Measurements from ENCODE around the gene BTG1. TPM values are rescaled to one million over a fixed set of nuclear protein-coding genes. Genes with fewer than 3 reads are reported as not detected.

The BTG1 gene, protein sequence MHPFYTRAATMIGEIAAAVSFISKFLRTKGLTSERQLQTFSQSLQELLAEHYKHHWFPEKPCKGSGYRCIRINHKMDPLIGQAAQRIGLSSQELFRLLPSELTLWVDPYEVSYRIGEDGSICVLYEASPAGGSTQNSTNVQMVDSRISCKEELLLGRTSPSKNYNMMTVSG
- polyA plus RNA-seq (ENCODE audit: insufficient read depth in 1 of 5, insufficient read length in 5 of 5, low replicate concordance in 1 of 5) = 100 to 1,000 TPM; 216 to 328 (median 258) TPM
- long read RNA-seq, donor 1, full-length matches to known transcripts = 338 of 338 reads
- long read RNA-seq, donor 1, partial matches to known transcripts = 0 of 338 reads
- long read RNA-seq, donor 1, other reads (novel, unspliced or antisense) = 0 of 338 reads
- long read RNA-seq, donor 2, full-length matches to known transcripts = 157 of 157 reads
- long read RNA-seq, donor 2, partial matches to known transcripts = 0 of 157 reads
- long read RNA-seq, donor 2, other reads (novel, unspliced or antisense) = 0 of 157 reads
- long read RNA-seq, donor 3, full-length matches to known transcripts = 185 of 185 reads
- long read RNA-seq, donor 3, partial matches to known transcripts = 0 of 185 reads
- long read RNA-seq, donor 3, other reads (novel, unspliced or antisense) = 0 of 185 reads
- long read RNA-seq, donor 4, full-length matches to known transcripts = 237 of 237 reads
- long read RNA-seq, donor 4, partial matches to known transcripts = 0 of 237 reads
- long read RNA-seq, donor 4, other reads (novel, unspliced or antisense) = 0 of 237 reads
- long read RNA-seq, donor 5, full-length matches to known transcripts = 222 of 222 reads
- long read RNA-seq, donor 5, partial matches to known transcripts = 0 of 222 reads
- long read RNA-seq, donor 5, other reads (novel, unspliced or antisense) = 0 of 222 reads
- long read RNA-seq, donor 6, full-length matches to known transcripts = 280 of 280 reads
- long read RNA-seq, donor 6, partial matches to known transcripts = 0 of 280 reads
- long read RNA-seq, donor 6, other reads (novel, unspliced or antisense) = 0 of 280 reads
- long read RNA-seq, donor 7, full-length matches to known transcripts = 89 of 89 reads
- long read RNA-seq, donor 7, partial matches to known transcripts = 0 of 89 reads
- long read RNA-seq, donor 7, other reads (novel, unspliced or antisense) = 0 of 89 reads
- long read RNA-seq, donor 8, full-length matches to known transcripts = 104 of 104 reads
- long read RNA-seq, donor 8, partial matches to known transcripts = 0 of 104 reads
- long read RNA-seq, donor 8, other reads (novel, unspliced or antisense) = 0 of 104 reads

GRCh38 chr12:92145731-92146496, at the start of gene BTG1:
TSS of gene BTG1 (minus strand) at chr12:92145846. CDS start at chr12:92145535, 311 bp downstream.
- DNase-seq = peak; percentile 100

DNA sequence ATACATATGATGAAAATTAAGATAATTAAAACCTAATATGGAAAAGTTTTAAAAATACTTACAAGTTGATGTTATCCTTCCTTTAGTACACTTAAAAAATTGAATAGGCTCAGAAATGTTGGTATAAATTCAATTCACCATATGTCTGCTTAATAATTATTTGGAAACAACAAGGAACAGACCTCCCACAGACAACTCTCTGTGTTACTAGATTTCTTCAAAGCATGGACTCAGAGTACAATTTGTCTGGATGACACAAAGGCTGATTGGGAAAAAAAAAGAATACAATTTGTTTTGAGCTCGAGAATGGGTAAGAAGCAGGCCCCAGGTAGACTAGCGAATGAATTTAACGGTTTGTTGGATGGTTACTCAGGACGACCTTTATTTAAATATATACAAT, 48.9 kb upstream of the BTG1 start:
- DNase-seq = no peak

DNA sequence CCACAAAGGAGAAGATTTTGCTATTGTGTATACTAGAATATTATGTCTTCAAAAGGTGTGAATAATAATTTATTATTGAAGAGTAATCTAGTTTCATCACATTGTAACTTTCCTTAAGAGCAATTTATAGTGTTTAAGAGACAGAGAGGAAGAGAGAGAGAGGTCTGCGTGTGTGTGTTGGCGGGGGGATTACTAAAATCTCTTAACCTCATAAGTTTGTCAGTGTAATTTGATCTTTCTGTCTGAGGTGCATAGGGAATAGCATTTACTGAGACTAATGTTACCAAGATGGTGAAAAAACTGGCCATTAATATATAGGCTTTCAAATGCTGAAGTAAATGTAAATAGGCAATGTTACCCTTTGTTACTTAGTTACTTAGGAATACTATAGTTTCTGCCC, 48.2 kb upstream of the BTG1 start:
- DNase-seq = no peak

DNA sequence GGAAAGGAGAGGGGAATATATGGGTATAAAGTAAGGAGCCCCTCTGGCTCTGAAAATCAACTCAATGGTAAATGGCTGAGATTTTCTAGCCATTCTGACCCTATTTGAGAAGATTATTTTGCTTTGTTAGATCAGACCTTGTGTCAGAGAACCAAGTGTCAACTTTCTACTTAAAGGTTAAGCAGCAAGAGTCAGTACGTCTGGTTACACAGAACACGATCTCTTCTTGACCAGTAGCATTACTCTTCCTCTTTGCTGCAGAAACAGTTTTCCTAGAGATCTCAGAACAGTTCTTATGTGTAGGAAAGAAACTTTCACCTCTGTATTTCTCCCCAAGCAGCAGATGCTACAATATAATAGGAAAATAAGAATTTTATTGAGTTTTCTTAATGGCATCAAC, 47.4 kb upstream of the BTG1 start:
- no peak for DNase-seq

- DNase-seq = no peak
These were observed 46.7 kb upstream of the BTG1 start for GRCh38 chr12:92192360-92192759.

DNA sequence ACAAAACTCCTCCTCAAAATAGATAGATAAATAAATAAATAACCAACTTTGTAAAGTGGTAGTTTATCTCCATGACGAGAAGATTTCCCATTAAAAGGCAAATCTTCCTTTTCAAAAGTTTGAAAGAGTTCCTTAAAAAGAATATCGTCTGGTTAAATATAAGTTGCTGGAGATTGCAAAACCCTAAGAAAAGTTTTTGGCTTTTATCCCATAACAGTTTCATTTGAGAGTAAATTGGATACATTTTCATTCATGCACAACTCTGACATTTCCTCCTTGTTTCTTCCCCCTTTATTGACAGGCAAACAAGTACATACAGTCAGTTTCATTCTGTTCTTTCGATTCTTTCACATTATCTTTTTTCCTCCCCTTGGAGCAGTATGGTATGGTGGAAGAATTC, 45.4 kb upstream of the BTG1 start:
- DNase-seq = no peak

DNA sequence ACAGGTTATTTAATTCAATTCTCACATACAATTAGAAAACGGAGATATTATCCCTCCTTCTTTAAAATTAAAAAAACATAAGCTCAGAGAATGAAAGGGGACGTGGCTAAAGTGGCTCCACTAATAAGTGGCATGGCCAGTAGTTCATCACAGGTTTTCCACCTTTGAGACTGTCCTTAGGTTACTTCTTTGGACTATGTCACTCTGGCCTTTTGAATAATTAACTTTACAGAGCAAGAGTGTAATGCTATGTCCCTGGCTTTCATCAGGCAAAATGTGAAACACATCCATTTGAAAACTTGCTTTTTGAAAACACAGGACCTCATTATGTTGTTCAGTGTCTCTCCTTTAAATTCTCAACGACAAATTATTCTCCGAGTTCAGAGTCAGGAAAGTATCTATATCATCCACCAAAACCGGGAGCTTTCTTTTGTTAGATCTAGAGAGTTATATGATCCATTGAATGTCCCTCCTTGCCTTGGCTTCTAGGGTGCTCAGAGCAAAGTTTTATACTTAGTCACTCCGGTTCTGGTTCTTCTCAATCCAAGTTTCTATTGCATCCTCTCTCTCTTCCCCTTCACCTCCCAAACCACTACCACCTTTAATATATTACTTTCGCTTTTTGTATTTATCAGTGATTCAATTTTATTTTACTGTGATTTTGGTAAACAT, 43.0 kb upstream of the BTG1 start:
- DNase-seq = no peak

GRCh38 chr12:92186038-92186470, 40.4 kb upstream of the BTG1 start:
- no peak for DNase-seq

- DNase-seq = no peak
These were observed 39.4 kb upstream of the BTG1 start for GRCh38 chr12:92185052-92185451.

GRCh38 chr12:92183575-92183974, 37.9 kb upstream of the BTG1 start:
- no peak for DNase-seq

DNA sequence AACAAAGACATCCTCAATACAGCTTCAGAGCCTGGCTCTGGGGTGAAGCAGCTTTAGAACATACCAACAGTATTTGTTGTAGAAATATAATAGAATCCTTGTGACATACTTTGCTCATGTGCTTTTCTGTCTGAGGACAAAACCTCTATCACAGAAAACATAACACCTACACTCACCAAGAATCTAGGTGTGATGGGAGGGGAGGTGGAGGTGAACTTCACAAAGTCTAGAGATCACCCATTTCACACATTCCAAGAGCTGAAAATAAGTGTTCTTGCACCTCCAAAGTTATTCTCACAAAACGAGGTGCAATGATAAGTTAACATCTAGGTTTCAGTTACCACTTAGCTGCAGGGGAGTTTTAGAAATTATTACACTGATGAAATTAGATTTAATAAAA, 32.7 kb upstream of the BTG1 start:
- no peak for DNase-seq

DNA sequence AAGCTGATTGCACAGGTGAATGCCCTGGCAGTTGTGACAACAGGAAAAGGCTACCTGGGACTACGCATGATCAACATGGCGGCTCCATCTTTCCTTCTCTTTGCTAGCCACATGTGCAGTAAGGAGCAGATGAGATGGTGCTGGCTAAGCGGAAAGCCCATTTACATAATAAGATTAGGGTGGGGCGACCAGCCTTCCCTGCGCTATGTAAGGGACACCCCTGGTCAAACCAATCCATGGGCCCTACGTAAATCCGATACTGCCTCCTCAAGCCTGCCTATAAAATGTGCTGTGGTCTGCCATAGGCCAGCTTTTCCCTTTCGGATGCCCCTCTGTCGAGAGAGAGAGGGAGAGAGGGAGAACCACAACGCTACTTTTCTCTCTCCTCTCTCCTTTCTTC, 31.0 kb upstream of the BTG1 start:
- DNase-seq = no peak

DNA sequence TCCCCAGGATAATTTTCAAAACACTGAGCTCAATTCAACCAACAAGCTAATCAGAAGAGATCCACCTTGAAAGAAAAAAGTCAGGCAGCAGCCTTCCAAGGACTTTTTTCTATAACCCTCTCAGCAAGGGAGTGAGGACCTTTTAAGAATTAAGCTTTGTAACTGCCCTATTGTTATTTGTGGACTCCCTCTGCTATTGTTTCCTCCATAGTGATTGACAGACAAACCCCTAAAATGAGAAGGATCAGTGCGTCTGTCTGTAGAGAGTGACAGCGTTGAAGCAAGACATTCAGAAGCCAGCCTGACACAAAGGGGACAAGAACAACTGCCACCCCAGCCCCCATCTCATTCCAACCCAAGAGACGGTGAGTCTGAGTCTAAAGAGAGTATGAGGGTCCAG, 30.3 kb upstream of the BTG1 start:
- no peak for DNase-seq

GRCh38 chr12:92170050-92170449, 24.4 kb upstream of the BTG1 start:
- no peak for DNase-seq

GRCh38 chr12:92167075-92167474, 21.4 kb upstream of the BTG1 start:
- no peak for DNase-seq

- no peak for DNase-seq
These were observed 19.1 kb upstream of the BTG1 start for GRCh38 chr12:92164712-92165111.

GRCh38 chr12:92162079-92162478, 16.4 kb upstream of the BTG1 start:
- no peak for DNase-seq

GRCh38 chr12:92158796-92159439, 13.3 kb upstream of the BTG1 start:
- DNase-seq = no peak

GRCh38 chr12:92156704-92157395, 11.2 kb upstream of the BTG1 start:
- no peak for DNase-seq
